Mammary microvascular endothelial cell (primary cell): ENCODE measurements around the gene BTC. TPM values are rescaled to one million over a fixed set of nuclear protein-coding genes. Genes with fewer than 3 reads are reported as not detected.

Source experiments
- total RNA-seq: library from RNA; depleted of rRNA; stranded (reverse); fragments of >200 nt; gene quantifications from 2 replicates; pipeline ENCODE4 v1.2.3, GENCODE V29; 2015

Gene BTC
- under 0.01 and 0.34 TPM in 2 replicates for total RNA-seq

DNA sequence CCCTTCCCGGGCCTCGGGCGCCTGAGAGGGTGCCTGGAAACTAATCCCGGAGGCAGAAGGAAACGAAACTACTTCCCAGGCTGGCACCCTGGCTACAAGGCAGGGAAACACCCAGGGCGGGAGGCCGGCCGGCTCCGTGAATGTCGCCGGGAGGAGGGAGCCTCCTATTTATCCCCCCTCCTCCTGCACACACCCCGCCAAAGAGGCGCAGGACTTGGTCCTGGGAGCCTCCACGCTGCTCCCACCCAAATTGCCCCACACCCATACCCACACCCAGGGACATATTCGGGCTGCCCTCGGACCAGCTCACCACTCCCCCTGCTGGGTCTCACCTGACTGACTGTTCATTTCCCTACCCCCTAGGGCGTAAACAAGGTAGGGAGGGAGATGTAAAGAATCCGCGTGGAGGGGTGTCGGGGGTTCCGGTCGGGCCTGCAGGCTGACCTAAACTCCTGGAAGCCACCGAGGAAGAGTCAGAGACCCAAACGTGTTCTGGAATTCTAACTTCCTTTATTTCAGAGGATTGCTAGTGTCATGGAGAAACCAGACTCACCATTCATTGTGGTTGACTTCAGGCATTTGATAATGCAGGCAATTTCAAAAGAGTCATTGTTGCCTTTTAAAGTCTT lies at the start of gene BTC:
Gene BTC, minus strand, starts transcription at position 142 of the 629 bp plus-strand sequence. CDS start 198 bp downstream, outside the sequence.

Other genes starting within 250 kb of the BTC start
- 0.07 and 0.15 TPM in 2 replicates for gene PARM1, start 138.6 kb upstream of the BTC start, total RNA-seq